Neural progenitor cell (in vitro differentiated cells): ENCODE results near the gene LXN. TPM values are rescaled to one million over a fixed set of nuclear protein-coding genes. Genes with fewer than 3 reads are reported as not detected.
A peak's percentile ranks its signal among the peaks of the same experiment; 100 is the strongest.

Source experiments
- DNase-seq: peaks from one replicate; pipeline ENCODE4 v3.0.0-alpha.2; 2016; ENCODE audit warnings: low spot score
- H2AFZ ChIP-seq: fragments of 200-600 bp; sonication (generic); replicated peaks from 2 replicates; pipeline ENCODE4 v1.6.1; 2016; ENCODE audit warnings: antibody characterized with exemption
- H3F3A ChIP-seq: fragments of 200-600 bp; sonication (generic); 2 replicates; pipeline ENCODE4 v1.6.1; 2016; ENCODE audit warnings: antibody characterized with exemption, low read depth
- H3K27ac ChIP-seq: fragments of 200-600 bp; sonication (generic); 2 replicates; pipeline ENCODE4 v1.5.1; 2016; ENCODE audit warnings: mild to moderate bottlenecking
- H3K27me3 ChIP-seq: fragments of 200-600 bp; sonication (generic); 2 replicates; pipeline ENCODE4 v1.6.1; 2016; ENCODE audit warnings: mild to moderate bottlenecking, moderate library complexity
- H3K36me3 ChIP-seq: fragments of 200-600 bp; sonication (generic); 2 replicates; pipeline ENCODE4 v1.5.1; 2016
- H3K4me1 ChIP-seq: fragments of 200-600 bp; sonication (generic); 2 replicates; pipeline ENCODE4 v1.6.1; 2016; ENCODE audit warnings: mixed run types
- H3K4me2 ChIP-seq: fragments of 200-600 bp; sonication (generic); 2 replicates; pipeline ENCODE4 v1.6.1; 2016
- H3K4me3 ChIP-seq: fragments of 200-600 bp; sonication (generic); 2 replicates; pipeline ENCODE4 v1.5.1; 2016
- H3K79me2 ChIP-seq: fragments of 200-600 bp; sonication (generic); 2 replicates; pipeline ENCODE4 v1.6.1; 2016; ENCODE audit warnings: low read depth
- H3K9ac ChIP-seq: fragments of 200-600 bp; sonication (generic); 2 replicates; pipeline ENCODE4 v1.6.1; 2016
- H3K9me3 ChIP-seq: fragments of 200-600 bp; sonication (generic); 2 replicates; pipeline ENCODE4 v1.5.1; 2016; ENCODE audit warnings: low read depth
- H4K20me1 ChIP-seq: fragments of 200-600 bp; sonication (generic); 2 replicates; pipeline ENCODE4 v1.6.1; 2016; ENCODE audit warnings: low read depth
- H3K27ac Mint-ChIP-seq: 3 replicates; pipeline ENCODE4 v1.8.0; 2021; ENCODE audit warnings: mixed read lengths
- H3K27me3 Mint-ChIP-seq: 2 replicates; pipeline ENCODE4 v1.8.0; 2022; ENCODE audit warnings: low read depth, mild to moderate bottlenecking, inconsistent platforms, moderate library complexity, mixed read lengths; ENCODE audit not compliant: insufficient read depth
- H3K36me3 Mint-ChIP-seq: 3 replicates; pipeline ENCODE4 v1.8.0; 2021; ENCODE audit warnings: mixed read lengths
- H3K4me1 Mint-ChIP-seq: 3 replicates; pipeline ENCODE4 v1.8.0; 2021; ENCODE audit warnings: mixed read lengths
- H3K4me3 Mint-ChIP-seq: 3 replicates; pipeline ENCODE4 v1.8.0; 2021; ENCODE audit warnings: mild to moderate bottlenecking, moderate library complexity, mixed read lengths
- H3K9me3 Mint-ChIP-seq: 3 replicates; pipeline ENCODE4 v1.8.0; 2020; ENCODE audit warnings: mixed read lengths
- CTCF ChIP-seq: fragments of 200-600 bp; sonication (generic); IDR thresholded peaks from 2 replicates; pipeline ENCODE4 v1.5.1; 2017; ENCODE audit warnings: antibody characterized with exemption, mild to moderate bottlenecking
- EZH2 ChIP-seq: fragments of 200-600 bp; sonication (generic); IDR thresholded peaks from 2 replicates; pipeline ENCODE4 v1.6.1; 2017; ENCODE audit warnings: antibody characterized with exemption, mild to moderate bottlenecking, moderate library complexity
- EZH2phosphoT487 ChIP-seq: fragments of 200-600 bp; sonication (generic); IDR thresholded peaks from 2 replicates; pipeline ENCODE4 v1.6.1; 2017; ENCODE audit warnings: antibody characterized with exemption
- total RNA-seq: library from RNA; depleted of rRNA; stranded (reverse); fragments of >200 nt; gene quantifications from 2 replicates; pipeline ENCODE4 v1.2.3, GENCODE V29; 2015; ENCODE audit warnings: low replicate concordance

Gene LXN
- total RNA-seq, 1 donor from 2014 or later, result 25.9 TPM

GRCh38 chr3:158671821-158672214 is 630 bp downstream of the LXN start:
- H3K27ac Mint-ChIP-seq, result no peak overlapping the region
- peaks cover 6% of the 10 kb centered on the region for H3K36me3 Mint-ChIP-seq
- Histone ChIP-seq H2AFZ (peak overlapping the region; percentile 83), H3K4me3 (peak overlapping the region; percentile 60), H3K79me2 (no peaks in the 10 kb centered on the region), H3K27ac (no peak overlapping the region), H3K4me2 (peak overlapping the region; percentile 77), H3K27me3 (no peaks in the 10 kb centered on the region), H3F3A (peaks cover 10% of the 10 kb centered on the region), H3K9ac (peak overlapping the region; percentile 54), H3K36me3 (peaks cover 13% of the 10 kb centered on the region), H3K9me3 (no peaks in the 10 kb centered on the region), H3K4me1 (peaks cover 9% of the 10 kb centered on the region), H4K20me1 (no peaks in the 10 kb centered on the region)
- H3K4me1 Mint-ChIP-seq, result peaks cover 13% of the 10 kb centered on the region
- no peak for TF ChIP-seq EZH2
- no peak for TF ChIP-seq CTCF
- TF ChIP-seq EZH2phosphoT487, result no peak
- H3K27me3 Mint-ChIP-seq, result peaks cover 2% of the 10 kb centered on the region
- peak overlapping the region; percentile 87 for H3K4me3 Mint-ChIP-seq
- no peak for DNase-seq
- no peaks in the 10 kb centered on the region for H3K9me3 Mint-ChIP-seq

GRCh38 chr3:158668506-158668905 is 3.9 kb downstream of the LXN start:
- H2AFZ ChIP-seq, result no peak overlapping the region
- H3K79me2 ChIP-seq, result no peaks in the 10 kb centered on the region
- no peak overlapping the region for H3K27ac ChIP-seq
- H3F3A ChIP-seq, result peaks cover 10% of the 10 kb centered on the region
- H3K36me3 Mint-ChIP-seq, result peaks cover 10% of the 10 kb centered on the region
- H3K4me1 Mint-ChIP-seq, result peaks cover 13% of the 10 kb centered on the region
- TF ChIP-seq EZH2 (no peak), CTCF (no peak), EZH2phosphoT487 (no peak)
- H4K20me1 ChIP-seq, result no peaks in the 10 kb centered on the region
- no peak overlapping the region for H3K9ac ChIP-seq
- peaks cover 9% of the 10 kb centered on the region for H3K4me1 ChIP-seq
- no peak for DNase-seq
- no peaks in the 10 kb centered on the region for H3K9me3 ChIP-seq
- H3K36me3 ChIP-seq, result peaks cover 15% of the 10 kb centered on the region
- H3K9me3 Mint-ChIP-seq, result no peaks in the 10 kb centered on the region
- H3K4me3 ChIP-seq, result no peak overlapping the region
- H3K27me3 Mint-ChIP-seq, result peaks cover 2% of the 10 kb centered on the region
- no peaks in the 10 kb centered on the region for H3K27me3 ChIP-seq
- H3K27ac Mint-ChIP-seq, result no peak overlapping the region
- no peak overlapping the region for H3K4me2 ChIP-seq
- H3K4me3 Mint-ChIP-seq, result no peak overlapping the region

GRCh38 chr3:158666416-158666815 is 6.0 kb downstream of the LXN start:
- H2AFZ ChIP-seq, result no peak overlapping the region
- no peak overlapping the region for H3K27ac ChIP-seq
- peaks cover 15% of the 10 kb centered on the region for H3K36me3 ChIP-seq
- no peaks in the 10 kb centered on the region for H3K79me2 ChIP-seq
- H3K9me3 Mint-ChIP-seq, result no peaks in the 10 kb centered on the region
- no peak overlapping the region for H3K27ac Mint-ChIP-seq
- H3K27me3 Mint-ChIP-seq, result peaks cover 2% of the 10 kb centered on the region
- H3K9me3 ChIP-seq, result no peaks in the 10 kb centered on the region
- H3K27me3 ChIP-seq, result no peaks in the 10 kb centered on the region
- DNase-seq, result no peak
- H3K4me1 Mint-ChIP-seq, result peaks cover 4% of the 10 kb centered on the region
- H3K4me3 ChIP-seq, result no peak overlapping the region
- TF ChIP-seq CTCF (no peak), EZH2phosphoT487 (no peak), EZH2 (no peak)
- no peak overlapping the region for H3K4me3 Mint-ChIP-seq
- H3F3A ChIP-seq, result peaks cover 5% of the 10 kb centered on the region
- H3K36me3 Mint-ChIP-seq, result peaks cover 9% of the 10 kb centered on the region
- no peak overlapping the region for H3K9ac ChIP-seq
- H4K20me1 ChIP-seq, result no peaks in the 10 kb centered on the region
- peaks cover 5% of the 10 kb centered on the region for H3K4me1 ChIP-seq
- H3K4me2 ChIP-seq, result no peak overlapping the region
